Measurements from ENCODE around the gene KIF11.

DNA sequence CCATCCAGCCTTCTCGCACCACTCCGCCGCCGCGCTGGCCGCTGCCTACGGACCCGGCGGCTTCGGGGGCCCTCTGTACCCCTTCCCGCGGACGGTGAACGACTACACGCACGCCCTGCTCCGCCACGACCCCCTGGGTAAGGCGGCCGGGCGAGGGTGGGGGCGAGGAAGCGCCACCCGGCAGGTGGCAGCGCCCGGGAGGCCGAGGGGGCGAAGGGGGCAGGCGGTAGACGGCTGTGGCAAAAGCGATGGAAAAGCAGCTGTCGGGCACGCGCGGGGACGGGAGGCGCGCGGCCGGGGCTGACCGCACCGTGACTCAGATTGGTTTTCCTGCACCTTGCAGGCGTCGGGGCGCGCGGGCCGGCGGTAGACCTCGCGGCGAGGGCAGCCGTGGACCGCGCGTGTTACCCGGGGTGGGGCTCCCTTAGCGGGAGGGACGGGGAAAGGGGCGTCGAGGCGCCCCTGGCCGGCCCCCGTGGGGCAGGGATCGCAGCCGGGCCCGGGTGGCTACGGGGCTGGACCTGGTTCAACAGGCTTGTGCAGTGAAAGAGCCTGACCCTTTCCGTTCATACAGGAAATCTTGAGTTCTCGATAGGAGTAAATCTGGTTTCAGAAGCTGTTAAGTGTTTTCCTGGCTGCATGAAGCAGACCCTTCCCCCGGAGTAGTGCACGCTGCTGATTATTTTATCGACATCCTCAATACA is 97.4 kb downstream of the KIF11 start:
- no peak for TF ChIP-seq CTCF (IDR thresholded peaks at IDR 0.05)
- TF ChIP-seq POLR2AphosphoS5 (IDR thresholded peaks at IDR 0.05; ENCODE audit: low read depth, low read length), result no peak
